GM12878 (cell line): ENCODE data around the gene ZNF502. TPM values are rescaled to one million over a fixed set of nuclear protein-coding genes. Genes with fewer than 3 reads are reported as not detected.

Experiments
- BACH1 ChIP-seq: fragments of 450-650 bp; IDR thresholded peaks from 2 replicates; pipeline ENCODE4 v1.6.1; 2017; ENCODE audit warnings: mild to moderate bottlenecking, borderline replicate concordance
- BMI1 ChIP-seq: fragments of 450-650 bp; IDR thresholded peaks from 2 replicates; pipeline ENCODE4 v1.6.1; 2016; ENCODE audit warnings: mild to moderate bottlenecking, moderate library complexity, borderline replicate concordance
- BRCA1 ChIP-seq: IDR thresholded peaks from 2 replicates; pipeline ENCODE4 v1.6.1; 2011; ENCODE audit warnings: low read depth, low read length, improper control_type of control experiment
- CHD2 ChIP-seq: IDR thresholded peaks from 2 replicates; pipeline ENCODE4 v1.6.1; 2011; ENCODE audit warnings: low read depth, low read length, improper control_type of control experiment, borderline replicate concordance
- ESRRA ChIP-seq: IDR thresholded peaks from 2 replicates; pipeline ENCODE4 v1.6.1; 2012; ENCODE audit warnings: mild to moderate bottlenecking, low read length, improper control_type of control experiment
- FOS ChIP-seq: IDR thresholded peaks from 3 replicates; pipeline ENCODE4 v1.6.1; 2011; ENCODE audit warnings: borderline replicate concordance; ENCODE audit not compliant: insufficient read length; ENCODE audit errors: extremely low read depth
- HSF1 ChIP-seq: fragments of 150-350 bp; IDR thresholded peaks from 2 replicates; pipeline ENCODE4 v1.6.1; 2014; ENCODE audit warnings: mild to moderate bottlenecking, low read depth, low read length
- JUNB ChIP-seq: IDR thresholded peaks from 2 replicates; pipeline ENCODE4 v1.6.1; 2016; ENCODE audit warnings: antibody characterized with exemption, mild to moderate bottlenecking
- KLF5 ChIP-seq: fragments of 450-650 bp; IDR thresholded peaks from 2 replicates; pipeline ENCODE4 v1.6.1; 2014; ENCODE audit warnings: mild to moderate bottlenecking; ENCODE audit not compliant: partially characterized antibody
- MXI1 ChIP-seq: fragments of 150-350 bp; IDR thresholded peaks from 2 replicates; pipeline ENCODE4 v1.6.1; 2011; ENCODE audit warnings: low read depth, mild to moderate bottlenecking, inconsistent platforms, low read length, improper control_type of control experiment
- POLR2AphosphoS5 ChIP-seq: IDR thresholded peaks from 2 replicates; pipeline ENCODE4 v1.6.1; 2011; ENCODE audit warnings: mild to moderate bottlenecking, low read length, inconsistent platforms
- SRF ChIP-seq, 2 experiments: IDR thresholded peaks; 2 replicates each; pipeline ENCODE4 v1.6.1; 2011; ENCODE audit warnings: low read depth in 2 of 2, low read length in 2 of 2, mild to moderate bottlenecking in 1 of 2, moderate library complexity in 1 of 2
- SUPT20H ChIP-seq: IDR thresholded peaks from 2 replicates; pipeline ENCODE4 v1.6.1; 2011; ENCODE audit warnings: low read depth, mild to moderate bottlenecking, low read length, moderate library complexity, borderline replicate concordance; ENCODE audit not compliant: control insufficient read depth
- YY1 ChIP-seq: IDR thresholded peaks from 2 replicates; pipeline ENCODE4 v1.6.1; 2011; ENCODE audit warnings: low read depth, mild to moderate bottlenecking, low read length
- ZBTB40 ChIP-seq: fragments of 450-650 bp; IDR thresholded peaks from 2 replicates; pipeline ENCODE4 v1.6.1; 2016; ENCODE audit warnings: mild to moderate bottlenecking, moderate library complexity, borderline replicate concordance
- ZNF217 ChIP-seq: fragments of 450-650 bp; IDR thresholded peaks from 2 replicates; pipeline ENCODE4 v1.6.1; 2017; ENCODE audit warnings: antibody characterized with exemption, mild to moderate bottlenecking
- ZNF24 ChIP-seq: fragments of 450-650 bp; IDR thresholded peaks from 2 replicates; pipeline ENCODE4 v1.6.1; 2017; ENCODE audit warnings: antibody characterized with exemption, mild to moderate bottlenecking
- polyA plus RNA-seq, 11 experiments: library from polyadenylated mRNA; depleted of rRNA in 4 of 11; unstranded in 6 of 11; stranded (reverse) in 5 of 11; fragments of >200 nt; fragmentation: Nextera tagmentation in 4 of 11; fragmentation: Illumina TruSeq in 1 of 11; extraction: Ambion mirVana in 4 of 11; extraction: Trizol in 1 of 11; gene quantifications; 1 replicate in 1 of 11; 2 replicates in 10 of 11; pipeline versions ENCODE4 v1.2.1 to v1.2.3, GENCODE V29; 2011 to 2016; ENCODE audit warnings: inconsistent platforms in 2 of 11, missing spikeins in 2 of 11, low read depth in 1 of 11
- total RNA-seq, 4 experiments: library from RNA; depleted of rRNA in 3 of 4; stranded (reverse); fragments of >200 nt in 3 of 4; fragmentation: Illumina TruSeq in 1 of 4; extraction: Trizol in 1 of 4; gene quantifications; 2 replicates each; pipeline versions ENCODE4 v1.2.1 to v1.2.3, GENCODE V29; 2013 to 2021
- TF ChIP-seq, protein P1 (sequence below): IDR thresholded peaks from 2 replicates; pipeline ENCODE4 v1.6.1; 2011; ENCODE audit warnings: borderline replicate concordance, low read depth, mild to moderate bottlenecking, moderate library complexity, low read length; ENCODE audit not compliant: insufficient read depth, poor library complexity, severe bottlenecking
- TF ChIP-seq, protein P2 (sequence below): IDR thresholded peaks from 2 replicates; pipeline ENCODE4 v1.6.1; 2011; ENCODE audit warnings: low read depth, mild to moderate bottlenecking, low read length, moderate library complexity, borderline replicate concordance; ENCODE audit errors: extremely low read depth
- TF ChIP-seq, protein P3 (sequence below): fragments of 450-650 bp; IDR thresholded peaks from 2 replicates; pipeline ENCODE4 v1.6.1; 2017; ENCODE audit warnings: low read depth, mild to moderate bottlenecking, moderate library complexity

Gene ZNF502
- total and polyA plus RNA-seq, 10 of the 15 experiments (the other 5 are each of a cell fraction or from before 2014, with no cell fraction given): 0.39 to 1.7 (median 1.1) TPM

DNA sequence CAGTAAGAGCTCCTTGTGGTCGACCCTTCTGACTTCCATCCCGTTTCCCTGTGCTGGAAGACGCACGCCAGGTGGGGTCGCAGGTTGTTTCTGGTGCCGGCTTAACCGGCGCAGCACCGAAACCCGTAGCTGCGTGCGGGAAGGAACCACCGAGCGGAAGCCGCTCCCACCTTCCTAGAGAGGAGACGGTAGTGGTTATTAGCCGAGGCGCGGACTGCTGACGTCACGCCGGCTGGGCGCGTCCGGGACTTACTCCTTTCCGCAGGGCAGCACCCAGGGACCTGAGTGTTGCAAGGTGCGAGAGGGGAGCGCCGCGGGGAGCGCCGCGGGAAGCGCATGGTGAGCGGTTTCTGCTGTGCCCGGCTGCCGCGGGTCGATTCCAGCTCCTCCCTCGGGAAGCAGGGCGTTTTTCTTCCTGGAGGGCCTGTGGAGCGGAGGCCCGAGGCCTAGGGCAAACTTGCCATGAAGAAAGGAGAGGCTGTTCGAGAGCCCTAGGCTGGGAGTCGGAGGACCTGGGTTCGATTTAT lies 17.0 kb downstream of the ZNF502 start, which contains the start of gene ZNF501 (continued):
- TF ChIP-seq YY1 (peak; percentile 56; the same call in 1 of the 2 replicates), ESRRA (no peak), CHD2 (peak; percentile 62), KLF5 (peak; percentile 64), ZNF24 (0 out of 2 replicates have a peak, but pooled peaks have one; percentile 19), HSF1 (no peak), BMI1 (no peak), ZNF217 (no peak), MXI1 (no peak; the same call in 1 of the 2 replicates), POLR2AphosphoS5 (no peak; the same call in none of the 2 replicates), FOS (no peak), ZBTB40 (peak; percentile 83), JUNB (no peak), BACH1 (no peak), SUPT20H (no peak), SRF (IDR thresholded peaks at IDR 0.05; ENCODE audit: low read depth in 2 of 2, low read length in 2 of 2) (peak in 1 of 2 experiments; percentile 70; a peak in 1 of 4 replicates), BRCA1 (no peak)
- TF ChIP-seq, protein P1, sequence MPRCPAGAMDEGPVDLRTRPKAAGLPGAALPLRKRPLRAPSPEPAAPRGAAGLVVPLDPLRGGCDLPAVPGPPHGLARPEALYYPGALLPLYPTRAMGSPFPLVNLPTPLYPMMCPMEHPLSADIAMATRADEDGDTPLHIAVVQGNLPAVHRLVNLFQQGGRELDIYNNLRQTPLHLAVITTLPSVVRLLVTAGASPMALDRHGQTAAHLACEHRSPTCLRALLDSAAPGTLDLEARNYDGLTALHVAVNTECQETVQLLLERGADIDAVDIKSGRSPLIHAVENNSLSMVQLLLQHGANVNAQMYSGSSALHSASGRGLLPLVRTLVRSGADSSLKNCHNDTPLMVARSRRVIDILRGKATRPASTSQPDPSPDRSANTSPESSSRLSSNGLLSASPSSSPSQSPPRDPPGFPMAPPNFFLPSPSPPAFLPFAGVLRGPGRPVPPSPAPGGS: no peak
- TF ChIP-seq, protein P2, sequence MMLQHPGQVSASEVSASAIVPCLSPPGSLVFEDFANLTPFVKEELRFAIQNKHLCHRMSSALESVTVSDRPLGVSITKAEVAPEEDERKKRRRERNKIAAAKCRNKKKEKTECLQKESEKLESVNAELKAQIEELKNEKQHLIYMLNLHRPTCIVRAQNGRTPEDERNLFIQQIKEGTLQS: no peak
- TF ChIP-seq, protein P3, sequence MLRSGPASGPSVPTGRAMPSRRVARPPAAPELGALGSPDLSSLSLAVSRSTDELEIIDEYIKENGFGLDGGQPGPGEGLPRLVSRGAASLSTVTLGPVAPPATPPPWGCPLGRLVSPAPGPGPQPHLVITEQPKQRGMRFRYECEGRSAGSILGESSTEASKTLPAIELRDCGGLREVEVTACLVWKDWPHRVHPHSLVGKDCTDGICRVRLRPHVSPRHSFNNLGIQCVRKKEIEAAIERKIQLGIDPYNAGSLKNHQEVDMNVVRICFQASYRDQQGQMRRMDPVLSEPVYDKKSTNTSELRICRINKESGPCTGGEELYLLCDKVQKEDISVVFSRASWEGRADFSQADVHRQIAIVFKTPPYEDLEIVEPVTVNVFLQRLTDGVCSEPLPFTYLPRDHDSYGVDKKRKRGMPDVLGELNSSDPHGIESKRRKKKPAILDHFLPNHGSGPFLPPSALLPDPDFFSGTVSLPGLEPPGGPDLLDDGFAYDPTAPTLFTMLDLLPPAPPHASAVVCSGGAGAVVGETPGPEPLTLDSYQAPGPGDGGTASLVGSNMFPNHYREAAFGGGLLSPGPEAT: peak; percentile 52; the same call in 1 of the 2 replicates
